ENCODE results near the gene XXYLT1. TPM values are rescaled to one million over a fixed set of nuclear protein-coding genes. Genes with fewer than 3 reads are reported as not detected.

The XXYLT1 gene
- total and polyA plus RNA-seq, 2 of the 8 experiments (the other 6 are each of a cell fraction or from before 2014, with no cell fraction given): 18.9 to 23.8 TPM

GRCh38 chr3:195240171-195240701 lies 30.7 kb downstream of the XXYLT1 start:
- Histone ChIP-seq H2AFZ (ENCODE audit: low read length) (no peak overlapping the region), H3K9ac (replicated peaks in 1 of 4; ENCODE audit: extremely low read depth in 1 of 4, low read depth in 3 of 4, low read length in 3 of 4) (no peak overlapping the region), H3K23me2 (ENCODE audit: low read depth, low read length) (0 out of 2 replicates have a peak, but pooled peaks cover 2% of the 10 kb centered on the region), H3K18ac (ENCODE audit: extremely low read depth, low read length) (no peak overlapping the region), H2BK12ac (ENCODE audit: low read depth, low read length) (no peak overlapping the region), H2AK5ac (ENCODE audit: low read depth, low read length) (no peak overlapping the region), H4K8ac (ENCODE audit: extremely low read depth, insufficient read depth, low read length) (no peak overlapping the region), H3K4me1 (replicated peaks in 1 of 4; ENCODE audit: control insufficient read depth in 3 of 4, insufficient read depth in 4 of 4, low read length in 3 of 4) (peaks cover 0 to 7% (median 4%) of the 10 kb centered on the region in 4 experiments; a peak in 4 of 7 replicates), H4K20me1 (replicated peaks in 1 of 2; ENCODE audit: control insufficient read depth in 1 of 2, insufficient read depth in 2 of 2, low read length in 2 of 2) (peaks cover 3 to 15% of the 10 kb centered on the region in 2 experiments), H2BK120ac (replicated peaks; ENCODE audit: low read depth, low read length) (no peak overlapping the region), H2BK15ac (ENCODE audit: low read length) (no peak overlapping the region), H4K91ac (replicated peaks; ENCODE audit: insufficient read length, low read length) (no peak overlapping the region), H2BK20ac (ENCODE audit: low read length) (no peak overlapping the region), H3K79me1 (ENCODE audit: low read depth, low read length) (peaks cover 18% of the 10 kb centered on the region; the same call in 1 of the 2 replicates), H3K27ac (ENCODE audit: low read depth, low read length) (no peak overlapping the region), H3K4me3 (ENCODE audit: extremely low read depth in 1 of 4, insufficient read depth in 2 of 4, low read depth in 3 of 4, low read length in 4 of 4) (no peak overlapping the region), H3K4ac (replicated peaks; ENCODE audit: insufficient read length, low read depth, low read length) (no peak overlapping the region), H3K56ac (replicated peaks; ENCODE audit: insufficient read length, low read depth, low read length) (no peak overlapping the region), H2BK5ac (ENCODE audit: low read depth, low read length) (no peak overlapping the region), H4K5ac (ENCODE audit: insufficient read length, low read depth, low read length) (no peak overlapping the region), H3K27me3 (replicated peaks in 1 of 4; ENCODE audit: control insufficient read depth in 3 of 4, extremely low read depth in 1 of 4, insufficient read depth in 3 of 4, low read length in 3 of 4) (no peaks in the 10 kb centered on the region), H3K36me3 (ENCODE audit: control insufficient read depth in 2 of 4, insufficient read depth in 4 of 4, low read length in 3 of 4) (no peaks in the 10 kb centered on the region; a peak in 1 of 8 replicates), H3K23ac (ENCODE audit: insufficient read length) (no peak overlapping the region), H3K9me3 (ENCODE audit: insufficient read depth in 2 of 2, low read depth in 1 of 2, low read length in 1 of 2) (no peaks in the 10 kb centered on the region), H3K4me2 (ENCODE audit: insufficient read depth in 1 of 2, low read depth in 2 of 2, low read length in 2 of 2) (no peak overlapping the region), H3K14ac (ENCODE audit: insufficient read length) (no peak overlapping the region), H3K79me2 (ENCODE audit: control insufficient read depth in 1 of 2, insufficient read depth in 2 of 2, low read length in 2 of 2) (peaks cover 0 to 44% of the 10 kb centered on the region in 2 experiments; a peak in 2 of 4 replicates)
- POLR2A ChIA-PET (ENCODE audit: partially characterized antibody): interaction anchor here (1.0 kb wide), 1 partner anchor 16 kb away, joined by 3 read pairs; no protein-coding TSS in a partner anchor
- WGBS, 2 experiments (ENCODE audit: extremely low coverage in 1 of 2, insufficient coverage in 1 of 2, insufficient read length in 1 of 2, insufficient replicate concordance in 2 of 2, low coverage in 1 of 2, low lambda C conversion rate in 2 of 2, missing lambda C conversion rate in 1 of 2): 92% methylated on average over 14 of the region's 15 CpGs; no CpG with 5 or more reads in 1 of the 2 experiments
- TF ChIP-seq SP2 (IDR thresholded peaks at IDR 0.05; ENCODE audit: low read length) (no peak), GTF2F1 (IDR thresholded peaks at IDR 0.05; ENCODE audit: borderline replicate concordance, low read depth, low read length) (no peak), HDAC6 (IDR thresholded peaks at IDR 0.05; ENCODE audit: low read depth, low read length) (no peak), NRF1 (IDR thresholded peaks at IDR 0.05; ENCODE audit: low read depth, low read length) (no peak), TAF1 (IDR thresholded peaks at IDR 0.05; ENCODE audit: low read depth, low read length) (no peak), SIN3A (conservative IDR thresholded peaks at IDR 0.05 in 1 of 2, IDR thresholded peaks at IDR 0.05 in 1 of 2; ENCODE audit: low read depth in 1 of 2, low read length in 2 of 2) (no peak), TBP (IDR thresholded peaks at IDR 0.05; ENCODE audit: low read depth, low read length) (no peak)
- FAIRE-seq (no peak), DNase-seq (ENCODE audit: low read depth in 1 of 2, low spot score in 2 of 2) (peak in 1 of 2 experiments; percentile 34)
- CTCF ChIA-PET (ENCODE audit: partially characterized antibody): interaction anchor here (0.7 to 4.0 kb wide), 10 partner anchors 10 to 553 kb away, joined by 3 to 14 read pairs (median 3); no protein-coding TSS in a partner anchor
